ENCODE results near the gene PIK3C2A. TPM values are rescaled to one million over a fixed set of nuclear protein-coding genes. Genes with fewer than 3 reads are reported as not detected.

PIK3C2A gene
- total and polyA plus RNA-seq, 2 of the 13 experiments (the other 11 are each of a cell fraction or from before 2014, with no cell fraction given) = 27.5 to 49.9 TPM

- TF ChIP-seq POGZ (CRISPR knock-in tag; IDR thresholded peaks at IDR 0.05) (no peak), ZNF280D (CRISPR knock-in tag; IDR thresholded peaks at IDR 0.05) (no peak), U2AF1 (optimal IDR thresholded peaks at IDR 0.05; ENCODE audit: low read depth, low read length) (no peak), ZNF768 (CRISPR knock-in tag; IDR thresholded peaks at IDR 0.05) (no peak), FOXJ3 (CRISPR knock-in tag; IDR thresholded peaks at IDR 0.05; ENCODE audit: borderline replicate concordance) (no peak), NCOA2 (CRISPR knock-in tag; IDR thresholded peaks at IDR 0.05) (no peak), MTF2 (CRISPR knock-in tag; IDR thresholded peaks at IDR 0.05; ENCODE audit: borderline replicate concordance) (no peak), MTF1 (CRISPR knock-in tag; IDR thresholded peaks at IDR 0.05) (no peak), CBX5 (CRISPR knock-in tag; IDR thresholded peaks at IDR 0.05; ENCODE audit: borderline replicate concordance) (no peak), HDAC6 (IDR thresholded peaks at IDR 0.05; ENCODE audit: low read depth, low read length) (no peak), ZNF414 (CRISPR knock-in tag; IDR thresholded peaks at IDR 0.05) (no peak), ZNF720 (CRISPR knock-in tag; IDR thresholded peaks at IDR 0.05) (no peak), GMEB1 (CRISPR knock-in tag; IDR thresholded peaks at IDR 0.05; ENCODE audit: borderline replicate concordance) (no peak), ZNF251 (CRISPR knock-in tag; IDR thresholded peaks at IDR 0.05) (no peak), STAT5B (CRISPR knock-in tag; IDR thresholded peaks at IDR 0.05) (no peak), MZF1 (CRISPR knock-in tag; IDR thresholded peaks at IDR 0.05; ENCODE audit: borderline replicate concordance) (no peak)
- Histone ChIP-seq H3K27ac (ENCODE audit: extremely low read length, insufficient read depth, low read length) (no peak overlapping the region), H4K20me1 (ENCODE audit: insufficient read depth, low read length) (peaks cover 14% of the 10 kb centered on the region; the same call in 1 of the 2 replicates), H3K4me2 (ENCODE audit: low read depth, low read length) (no peak overlapping the region), H2AFZ (ENCODE audit: low read length) (no peak overlapping the region), H3K27me3 (ENCODE audit: control insufficient read depth in 1 of 2, insufficient read depth in 2 of 2, low read length in 2 of 2) (no peaks in the 10 kb centered on the region), H3K4me1 (ENCODE audit: insufficient read depth, low read length) (no peaks in the 10 kb centered on the region), H3K9ac (ENCODE audit: insufficient read depth, low read depth, low read length) (no peak overlapping the region), H3K9me3 (ENCODE audit: low read length) (no peaks in the 10 kb centered on the region), H3K79me2 (ENCODE audit: insufficient read depth, low read length) (peaks cover 80% of the 10 kb centered on the region), H3K36me3 (replicated peaks in 1 of 2; ENCODE audit: control insufficient read depth in 1 of 2, insufficient read depth in 2 of 2, low read length in 2 of 2) (peaks cover 6 to 19% of the 10 kb centered on the region in 2 experiments; a peak in 3 of 5 replicates), H3K4me3 (replicated peaks in 1 of 3; ENCODE audit: insufficient read depth in 1 of 3, low read depth in 2 of 3, low read length in 3 of 3) (no peak overlapping the region)
- BruUV-seq (replicated peaks) = no TSS peak
- in situ Hi-C loops (cut with HindIII; ENCODE audit: extremely low pct_ligation_motif_present, low pct_unique_long_range_greater_than_20kb) (no loop called here), intact Hi-C loops (cut with micrococcal nuclease; ENCODE audit: unreplicated experiment) (no loop called here)
- ATAC-seq = no peak
- no peak for FAIRE-seq
- ChIA-PET CTCF (ENCODE audit: low intra/inter-chr PET ratio, low total read pairs) (no interaction called here), POLR2A (interaction anchor here (0.9 kb wide), 1 partner anchor 24 kb away, joined by 3 read pairs; the partner anchor contains the start of gene PIK3C2A)
- no peak for DNase-seq (ENCODE audit: low spot score)
- 87% methylated on average over 1 of the region's 1 CpG for WGBS (ENCODE audit: low lambda C conversion rate)
Observed at GRCh38 chr11:17183836-17184235, 23.9 kb downstream of the PIK3C2A start.

Measured in HepG2 (cell line).